AG04450 (cell line): Measurements from ENCODE around the gene PYGB. TPM values are rescaled to one million over a fixed set of nuclear protein-coding genes. Genes with fewer than 3 reads are reported as not detected.

Source experiments
- CTCF ChIA-PET: fragments of 300-600, 350-600 bp; formaldehyde crosslinking; extraction: SDS; loops from one replicate; lab custom pipeline; 2022; ENCODE audit warnings: antibody characterized with exemption, inconsistent platforms; lab: Charles Lee
- POLR2A ChIA-PET: fragments of 350-600 bp; formaldehyde crosslinking; extraction: SDS; loops from one replicate; lab custom pipeline; 2021; ENCODE audit warnings: antibody characterized with exemption, inconsistent platforms; lab: Yijun Ruan, JAX
- DNase-seq: peaks from one replicate; pipeline ENCODE4 v3.0.0-alpha.2; 2011; ENCODE audit warnings: low read depth, low spot score
- H3K27ac ChIP-seq: one replicate; pipeline ENCODE4 v1.5.1; 2012; ENCODE audit warnings: low read depth, low read length, control low read depth
- H3K27me3 ChIP-seq: one replicate; pipeline ENCODE4 v1.6.0; 2012; ENCODE audit warnings: low read length; ENCODE audit not compliant: control insufficient read depth, insufficient read depth
- H3K4me3 ChIP-seq: 2 replicates; pipeline ENCODE4 v1.5.1; 2011; ENCODE audit warnings: mild to moderate bottlenecking, low read depth, low read length, control low read depth
- H3K9me3 ChIP-seq: 2 replicates; pipeline ENCODE4 v1.5.1; 2012; ENCODE audit warnings: low read length; ENCODE audit not compliant: control insufficient read depth, insufficient read depth
- polyA plus RNA-seq: library from polyadenylated mRNA; depleted of rRNA; stranded (reverse); fragments of >200 nt; gene quantifications from 2 replicates; pipeline ENCODE4 v1.2.3, GENCODE V29; 2011
- TF ChIP-seq, protein P1 (sequence below): IDR thresholded peaks from 2 replicates; pipeline ENCODE4 v1.5.1; 2011; ENCODE audit warnings: low read depth, low read length, control low read depth, inconsistent platforms

PYGB gene
- polyA plus RNA-seq, 1 experiment = 43.2 TPM

DNA sequence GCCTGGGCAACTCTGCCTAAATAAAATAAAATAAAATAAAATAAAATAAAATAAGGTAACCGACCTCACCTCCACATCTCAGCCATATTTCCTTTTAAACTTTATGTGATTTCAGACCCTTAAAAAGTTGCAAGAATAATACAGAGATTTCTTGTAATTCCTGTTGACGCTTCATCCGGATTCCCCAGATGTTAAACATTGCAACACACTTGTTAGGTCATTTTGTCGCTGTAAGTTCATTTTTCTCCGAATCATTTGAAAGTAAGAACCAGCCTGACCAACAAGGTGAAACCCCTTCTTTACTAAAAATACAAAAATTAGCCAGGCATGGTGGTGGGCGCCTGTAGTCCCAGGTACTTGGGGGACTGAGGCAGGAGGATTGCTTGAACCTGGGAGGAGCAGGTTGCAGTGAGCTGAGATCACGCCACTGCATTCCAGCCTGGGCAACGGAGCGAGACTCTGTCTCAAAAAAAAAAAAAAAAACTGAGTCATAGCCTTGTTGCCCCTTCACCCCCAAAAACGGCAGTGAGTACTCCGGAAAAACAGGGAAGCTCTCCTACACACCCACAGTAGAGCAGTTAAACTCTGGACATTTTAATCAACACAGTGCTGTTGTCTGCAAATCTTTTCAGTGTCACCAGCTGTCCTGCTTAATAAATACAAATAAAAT is 5.9 kb downstream of the PYGB start:
- TF ChIP-seq, protein P1, sequence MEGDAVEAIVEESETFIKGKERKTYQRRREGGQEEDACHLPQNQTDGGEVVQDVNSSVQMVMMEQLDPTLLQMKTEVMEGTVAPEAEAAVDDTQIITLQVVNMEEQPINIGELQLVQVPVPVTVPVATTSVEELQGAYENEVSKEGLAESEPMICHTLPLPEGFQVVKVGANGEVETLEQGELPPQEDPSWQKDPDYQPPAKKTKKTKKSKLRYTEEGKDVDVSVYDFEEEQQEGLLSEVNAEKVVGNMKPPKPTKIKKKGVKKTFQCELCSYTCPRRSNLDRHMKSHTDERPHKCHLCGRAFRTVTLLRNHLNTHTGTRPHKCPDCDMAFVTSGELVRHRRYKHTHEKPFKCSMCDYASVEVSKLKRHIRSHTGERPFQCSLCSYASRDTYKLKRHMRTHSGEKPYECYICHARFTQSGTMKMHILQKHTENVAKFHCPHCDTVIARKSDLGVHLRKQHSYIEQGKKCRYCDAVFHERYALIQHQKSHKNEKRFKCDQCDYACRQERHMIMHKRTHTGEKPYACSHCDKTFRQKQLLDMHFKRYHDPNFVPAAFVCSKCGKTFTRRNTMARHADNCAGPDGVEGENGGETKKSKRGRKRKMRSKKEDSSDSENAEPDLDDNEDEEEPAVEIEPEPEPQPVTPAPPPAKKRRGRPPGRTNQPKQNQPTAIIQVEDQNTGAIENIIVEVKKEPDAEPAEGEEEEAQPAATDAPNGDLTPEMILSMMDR = no peak
- POLR2A ChIA-PET = no interaction called here
- Histone ChIP-seq H3K9me3 (no peaks in the 10 kb centered on the region), H3K27me3 (no peaks in the 10 kb centered on the region), H3K4me3 (no peak overlapping the region), H3K27ac (no peak overlapping the region)
- DNase-seq = no peak
- CTCF ChIA-PET = interaction anchor here (1.0 kb wide), 1 partner anchor 145 kb away, joined by 3 read pairs; no protein-coding TSS in a partner anchor

DNA sequence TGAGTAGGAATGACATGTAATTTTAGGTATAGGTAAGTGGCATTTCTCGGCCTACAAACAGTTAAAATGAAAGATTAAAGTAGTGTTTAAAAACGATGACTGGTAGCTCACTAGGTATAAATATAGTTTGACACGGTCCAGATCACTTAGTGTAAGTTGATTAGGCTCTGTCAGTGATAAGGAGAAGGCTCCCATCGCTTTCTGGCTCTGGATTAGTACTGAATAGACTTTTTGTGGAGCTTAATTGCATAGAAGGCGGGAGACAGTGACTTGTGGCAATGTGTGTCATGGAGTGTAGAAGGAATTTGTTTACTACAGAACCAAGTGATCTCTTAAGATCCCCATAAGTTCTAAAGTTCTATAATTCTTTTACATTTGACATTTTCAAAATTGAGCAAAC is 6.7 kb downstream of the PYGB start:
- ChIA-PET POLR2A (no interaction called here), CTCF (interaction anchor here (0.8 to 1.0 kb wide), 2 partner anchors 27 to 145 kb away, joined by 3 read pairs; no protein-coding TSS in a partner anchor)
- TF ChIP-seq, protein P1 = no peak
- DNase-seq = no peak
- H3K9me3 ChIP-seq = no peaks in the 10 kb centered on the region
- H3K4me3 ChIP-seq = no peak overlapping the region
- H3K27ac ChIP-seq = no peak overlapping the region
- no peaks in the 10 kb centered on the region for H3K27me3 ChIP-seq

DNA sequence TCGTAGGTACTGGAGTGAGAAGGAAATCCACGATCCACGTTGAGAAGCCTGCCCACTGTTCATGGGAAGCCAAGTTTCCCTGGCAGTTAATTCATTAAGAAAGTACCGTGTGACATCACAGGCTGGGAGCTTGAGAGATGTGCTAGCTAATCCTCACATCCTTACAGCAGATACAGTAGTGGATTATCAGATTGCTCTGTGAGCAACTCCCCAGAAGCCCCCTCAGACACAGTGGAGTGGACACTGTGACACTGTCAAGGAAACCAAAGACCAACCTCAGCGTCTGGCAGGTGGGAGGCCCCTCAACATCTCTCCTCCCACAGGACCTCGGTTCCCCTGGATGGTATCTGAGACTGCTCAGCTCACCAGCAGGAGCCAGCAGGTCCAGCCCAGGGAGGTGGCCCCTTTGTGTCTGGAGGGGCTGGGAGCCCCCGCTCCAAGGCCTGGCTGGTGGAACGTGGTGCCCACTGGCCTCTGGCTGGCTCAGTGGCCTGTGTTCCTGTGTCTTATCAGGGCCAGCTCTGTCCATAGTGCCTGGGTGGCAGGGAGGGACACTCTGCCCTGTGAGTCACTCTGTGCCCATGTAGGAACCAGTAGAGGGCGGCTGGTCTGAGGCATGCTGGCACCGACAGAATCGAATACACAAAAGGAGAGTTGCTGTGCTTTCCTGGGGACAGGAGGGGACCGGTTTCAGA is 7.2 kb downstream of the PYGB start:
- no peak overlapping the region for H3K27ac ChIP-seq
- no peak for DNase-seq
- CTCF ChIA-PET = interaction anchor here (0.8 to 2.2 kb wide), 2 partner anchors 8 to 27 kb away, joined by 3 to 8 read pairs; no protein-coding TSS in a partner anchor
- no peaks in the 10 kb centered on the region for H3K27me3 ChIP-seq
- POLR2A ChIA-PET = no interaction called here
- H3K4me3 ChIP-seq = no peak overlapping the region
- no peaks in the 10 kb centered on the region for H3K9me3 ChIP-seq
- TF ChIP-seq, protein P1 = no peak

DNA sequence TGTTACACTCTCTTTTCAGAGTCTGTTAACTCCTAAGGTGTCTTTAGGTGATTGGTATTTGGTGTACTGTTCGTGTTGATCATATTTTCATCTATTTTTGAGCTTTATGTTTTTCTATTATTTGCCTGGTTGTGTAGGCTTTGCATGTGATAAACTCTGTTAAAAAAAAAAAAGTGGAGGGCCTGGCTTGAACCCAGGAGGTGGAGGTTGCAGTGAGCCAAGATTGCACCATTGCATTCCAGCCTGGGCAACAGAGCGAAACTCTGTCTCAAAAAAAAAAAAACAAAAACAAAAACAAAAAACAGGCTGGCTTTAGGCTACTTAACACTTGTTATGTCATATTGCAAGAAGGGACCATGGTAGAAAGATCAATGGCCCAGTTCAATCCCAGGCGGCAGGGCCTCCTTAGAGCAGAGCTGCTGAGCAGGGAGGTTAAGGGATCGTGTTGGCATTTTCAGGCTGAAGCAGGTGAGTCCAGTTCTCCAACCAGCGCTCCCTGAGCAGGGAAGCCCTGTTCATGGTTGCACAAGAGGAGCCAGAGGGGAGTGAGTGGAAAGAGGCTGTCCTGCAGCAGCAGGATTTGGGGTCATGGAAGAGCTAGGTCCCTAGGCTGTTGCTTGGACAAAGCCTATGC is 8.5 kb downstream of the PYGB start:
- no peak for DNase-seq
- Histone ChIP-seq H3K9me3 (no peaks in the 10 kb centered on the region), H3K27ac (no peak overlapping the region), H3K4me3 (no peak overlapping the region), H3K27me3 (no peaks in the 10 kb centered on the region)
- POLR2A ChIA-PET = interaction anchor here (0.7 kb wide), 1 partner anchor 38 kb away, joined by 4 read pairs; no protein-coding TSS in a partner anchor
- CTCF ChIA-PET = interaction anchor here (0.6 to 2.2 kb wide), 3 partner anchors 10 to 701 kb away, joined by 3 to 8 read pairs (median 6); no protein-coding TSS in a partner anchor
- TF ChIP-seq, protein P1 = no peak
